KBM-7 (cell line): ENCODE measurements around the gene SV2C.
A peak's percentile ranks its signal among the peaks of the same experiment; 100 is the strongest.
"Not testable (repeated sequence)": the region's sequence is repeated elsewhere in the genome, so short reads cannot be mapped to it uniquely, and the experiment has no call there.

Experiments used
- DNase-seq: peaks from one replicate; pipeline ENCODE4 v3.0.0-alpha.2; 2015
- in situ Hi-C: fragments of 300-500 bp; cut with MboI; formaldehyde crosslinking; loops from 2 replicates; pipeline ENCODE4 v1.14.3; 2020; ENCODE audit warnings: low sequenced_read_pairs, low pct_unique_long_range_greater_than_20kb, mixed read lengths

Gene SV2C

GRCh38 chr5:76312783-76313182 is 229.6 kb downstream of the SV2C start:
- DNase-seq, result no peak
- in situ Hi-C loops, result no loop called here

GRCh38 chr5:76314643-76315042 is 231.5 kb downstream of the SV2C start:
- no peak for DNase-seq
- in situ Hi-C loops, result no loop called here

GRCh38 chr5:76319673-76320072 is 236.5 kb downstream of the SV2C start:
- DNase-seq, result peak; percentile 80
- in situ Hi-C loops, result no loop called here

GRCh38 chr5:76323494-76323893 is 240.3 kb downstream of the SV2C start:
- DNase-seq, in situ Hi-C loops: not testable (repeated sequence)

DNA sequence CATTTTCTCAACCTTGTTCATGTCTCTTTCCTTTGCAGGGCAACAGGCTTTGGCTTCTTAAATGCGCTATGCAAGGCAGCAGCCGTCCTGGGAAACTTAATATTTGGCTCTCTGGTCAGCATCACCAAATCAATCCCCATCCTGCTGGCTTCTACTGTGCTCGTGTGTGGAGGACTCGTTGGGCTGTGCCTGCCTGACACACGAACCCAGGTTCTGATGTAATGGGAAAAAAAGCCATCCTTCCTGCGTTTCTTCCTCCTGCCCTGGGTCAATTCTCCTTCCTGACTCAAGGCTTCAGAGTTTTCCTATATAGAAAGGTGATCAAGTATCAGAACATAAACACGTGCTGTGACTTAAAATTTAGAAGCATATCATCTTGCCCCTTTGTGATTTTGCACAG is 242.1 kb downstream of the SV2C start:
- in situ Hi-C loops, result no loop called here
- no peak for DNase-seq

- no peak for DNase-seq
- in situ Hi-C loops, result no loop called here
Observed at GRCh38 chr5:76325876-76326491, 242.8 kb downstream of the SV2C start.

GRCh38 chr5:76326577-76327302 is 243.6 kb downstream of the SV2C start:
- no peak for DNase-seq
- in situ Hi-C loops, result no loop called here

DNA sequence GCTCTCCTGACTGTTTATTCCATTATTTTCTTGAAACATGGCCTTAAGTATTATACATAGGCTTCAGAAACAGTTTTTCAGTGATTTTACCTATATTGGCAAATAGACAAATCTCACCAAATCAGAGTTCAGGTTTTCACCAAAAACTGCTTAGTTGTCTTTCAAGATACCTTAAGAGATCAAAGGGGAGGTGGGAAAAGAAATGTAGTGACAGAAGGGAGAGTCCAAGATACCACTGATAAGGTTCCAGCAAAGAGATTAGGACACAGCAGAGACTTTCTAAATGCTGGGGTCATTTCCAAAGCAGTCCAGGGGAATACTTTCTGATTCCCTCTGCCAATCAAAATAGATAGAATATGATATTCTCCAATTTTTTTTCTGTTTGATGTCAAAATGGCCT is 246.2 kb downstream of the SV2C start:
- no peak for DNase-seq
- in situ Hi-C loops, result no loop called here

GRCh38 chr5:76331126-76331525 is 247.9 kb downstream of the SV2C start:
- peak; percentile 81 for DNase-seq
- in situ Hi-C loops, result no loop called here

GRCh38 chr5:76332102-76332501 is 248.9 kb downstream of the SV2C start:
- no peak for DNase-seq
- in situ Hi-C loops, result no loop called here

DNA sequence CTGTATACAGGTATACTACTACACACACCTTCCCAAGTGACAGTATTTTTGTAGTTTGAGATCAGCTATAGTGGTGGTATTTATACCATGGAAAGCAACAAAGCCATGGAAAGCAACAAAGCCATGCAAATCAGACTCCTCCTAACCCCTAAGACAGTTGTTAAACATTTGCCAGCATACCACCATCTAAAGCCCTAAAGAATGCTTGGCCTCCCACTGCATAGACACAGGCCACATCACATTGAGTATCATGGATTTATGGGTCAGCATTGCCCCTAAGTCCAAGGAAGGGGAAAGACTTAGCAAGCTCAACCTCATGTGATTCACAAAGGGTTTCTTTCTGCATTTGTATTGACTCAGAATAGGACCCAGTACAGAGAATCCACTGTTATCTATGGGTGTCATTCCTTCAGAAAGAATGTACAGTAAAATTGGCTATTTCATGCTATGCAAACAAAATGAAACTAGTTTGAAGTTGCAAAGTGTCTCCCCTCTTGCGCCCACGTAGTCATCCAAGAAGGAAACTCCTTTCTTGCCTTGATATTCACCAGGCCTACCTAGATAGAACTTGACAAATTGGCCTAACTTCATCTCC is 249.5 kb downstream of the SV2C start:
- DNase-seq, result no peak
- in situ Hi-C loops, result no loop called here

DNA sequence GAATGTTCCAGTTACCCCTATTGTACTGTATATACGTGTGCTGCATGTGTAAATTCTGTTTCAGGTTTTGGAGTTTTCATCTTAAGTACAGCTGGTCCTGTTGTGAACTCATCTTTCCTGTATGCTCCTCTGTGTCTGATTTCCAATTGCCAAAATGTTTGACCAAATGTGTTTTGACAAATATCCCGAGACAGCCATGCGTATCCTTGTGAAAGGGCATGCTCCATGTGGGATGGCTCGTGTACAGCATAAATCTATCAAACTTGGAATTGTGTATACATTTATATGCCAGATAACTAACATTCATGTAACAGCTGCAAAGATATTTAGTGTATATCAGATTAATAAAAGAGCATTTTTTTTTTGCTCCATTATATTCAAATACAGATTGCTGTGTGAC is 250.4 kb downstream of the SV2C start:
- in situ Hi-C loops, result no loop called here
- DNase-seq, result no peak

- DNase-seq, result no peak
- in situ Hi-C loops, result no loop called here
Observed at GRCh38 chr5:76334574-76334973, 251.4 kb downstream of the SV2C start.

- in situ Hi-C loops, DNase-seq: not testable (repeated sequence)
Observed at GRCh38 chr5:76335451-76335850, 252.3 kb downstream of the SV2C start.

GRCh38 chr5:76336253-76336809 is 253.1 kb downstream of the SV2C start:
- DNase-seq, in situ Hi-C loops: not testable (repeated sequence)

DNA sequence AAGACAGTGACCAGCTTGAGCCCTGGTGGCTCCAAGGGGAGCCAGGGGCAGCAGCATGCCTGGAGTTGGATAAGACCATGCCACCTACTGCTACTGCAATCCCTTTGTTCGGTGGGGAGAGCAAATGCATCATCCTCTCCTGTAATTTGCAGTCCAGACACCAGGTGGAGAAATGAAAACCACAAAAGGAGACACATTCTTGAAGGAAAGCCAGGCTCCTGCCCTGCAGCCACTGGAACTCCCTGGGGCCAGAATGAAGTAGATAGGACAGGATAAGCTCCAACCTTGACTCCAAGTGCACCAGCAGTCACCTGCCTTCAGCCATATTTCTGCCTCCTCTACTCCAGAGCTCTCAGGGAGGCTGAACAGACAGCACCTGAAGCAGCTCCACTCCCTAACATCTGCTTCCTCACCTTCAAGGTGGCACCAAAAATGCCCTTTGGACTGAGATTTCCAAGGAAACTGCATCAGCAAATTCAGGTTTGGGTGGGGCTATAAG is 254.8 kb downstream of the SV2C start:
- in situ Hi-C loops, result no loop called here
- peak; percentile 83 for DNase-seq

GRCh38 chr5:76339919-76340318 is 256.7 kb downstream of the SV2C start:
- in situ Hi-C loops, result no loop called here
- DNase-seq, result no peak

DNA sequence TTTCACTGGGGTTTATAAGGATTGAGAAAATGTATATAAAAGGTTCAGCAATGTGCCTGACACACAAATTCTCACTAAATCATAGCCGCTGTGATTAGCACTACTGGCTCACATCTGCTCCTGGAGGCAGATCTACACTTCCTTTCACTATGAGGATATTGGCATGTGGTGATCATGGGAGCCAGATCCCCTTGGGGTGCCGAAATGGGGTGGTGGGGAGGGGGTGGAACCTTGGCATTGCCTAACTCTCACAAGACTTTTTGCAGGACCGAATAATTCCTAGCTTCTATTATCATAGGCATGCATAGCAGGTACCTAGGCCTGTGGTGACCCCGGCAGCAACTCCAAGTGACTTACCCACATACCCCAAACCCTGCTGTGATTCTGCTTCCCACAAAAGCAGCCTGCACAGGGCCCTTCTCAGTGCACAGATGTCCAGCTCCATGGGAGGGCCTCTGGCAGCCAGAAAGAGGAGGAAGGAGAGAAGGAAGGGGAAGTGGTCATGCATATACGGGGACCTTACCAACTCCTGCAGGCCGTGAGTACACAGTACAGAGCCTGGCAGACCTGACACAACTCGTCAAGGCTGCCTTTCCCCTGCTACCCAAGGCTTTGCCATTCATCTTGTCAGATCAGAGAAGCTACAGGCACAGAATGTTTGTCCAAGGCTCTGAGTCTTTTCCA is 258.6 kb downstream of the SV2C start:
- DNase-seq, result peak; percentile 79
- in situ Hi-C loops, result no loop called here

DNA sequence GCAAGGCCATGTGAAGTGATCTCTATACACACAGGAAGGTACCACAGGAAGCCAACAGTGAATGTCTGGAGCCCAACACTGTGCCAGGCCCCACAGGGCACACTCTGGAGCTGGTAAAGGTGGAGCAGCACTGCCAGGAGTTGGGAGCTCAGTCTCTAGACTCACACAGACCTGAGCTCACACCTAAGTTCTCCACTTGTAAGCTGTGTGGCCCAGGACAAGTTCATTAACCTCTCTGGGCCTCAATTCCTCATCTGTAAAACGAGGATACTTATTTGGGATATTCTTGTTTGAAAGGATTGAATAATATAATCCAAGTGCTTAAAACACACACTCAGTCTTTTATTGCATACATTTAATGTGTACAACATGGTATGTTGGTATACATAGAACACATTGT is 259.3 kb downstream of the SV2C start:
- no peak for DNase-seq
- in situ Hi-C loops, result no loop called here

DNA sequence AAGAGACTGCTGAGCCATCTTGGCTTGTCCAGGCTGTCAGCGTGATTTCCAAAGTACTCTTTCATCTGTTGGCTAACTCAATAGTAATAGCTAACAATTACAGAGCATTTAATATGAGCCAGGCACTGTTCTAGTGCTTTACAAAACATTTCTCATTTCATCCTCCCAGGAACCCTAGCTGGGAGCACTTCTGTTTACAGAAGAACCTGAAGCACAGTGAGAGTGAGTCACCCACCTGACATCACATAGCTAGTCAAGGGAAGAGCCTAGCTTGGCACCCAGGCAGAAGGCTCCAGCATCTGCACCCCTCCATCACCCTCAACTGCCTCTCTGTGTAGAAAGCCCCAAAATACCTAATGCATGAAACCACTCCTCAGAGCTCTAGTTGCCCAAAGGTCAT is 262.4 kb downstream of the SV2C start:
- in situ Hi-C loops, result no loop called here
- DNase-seq, result no peak
